Measurements from ENCODE around the gene CRB3.
A peak's percentile ranks its signal among the peaks of the same experiment; 100 is the strongest.

The CRB3 gene

DNA sequence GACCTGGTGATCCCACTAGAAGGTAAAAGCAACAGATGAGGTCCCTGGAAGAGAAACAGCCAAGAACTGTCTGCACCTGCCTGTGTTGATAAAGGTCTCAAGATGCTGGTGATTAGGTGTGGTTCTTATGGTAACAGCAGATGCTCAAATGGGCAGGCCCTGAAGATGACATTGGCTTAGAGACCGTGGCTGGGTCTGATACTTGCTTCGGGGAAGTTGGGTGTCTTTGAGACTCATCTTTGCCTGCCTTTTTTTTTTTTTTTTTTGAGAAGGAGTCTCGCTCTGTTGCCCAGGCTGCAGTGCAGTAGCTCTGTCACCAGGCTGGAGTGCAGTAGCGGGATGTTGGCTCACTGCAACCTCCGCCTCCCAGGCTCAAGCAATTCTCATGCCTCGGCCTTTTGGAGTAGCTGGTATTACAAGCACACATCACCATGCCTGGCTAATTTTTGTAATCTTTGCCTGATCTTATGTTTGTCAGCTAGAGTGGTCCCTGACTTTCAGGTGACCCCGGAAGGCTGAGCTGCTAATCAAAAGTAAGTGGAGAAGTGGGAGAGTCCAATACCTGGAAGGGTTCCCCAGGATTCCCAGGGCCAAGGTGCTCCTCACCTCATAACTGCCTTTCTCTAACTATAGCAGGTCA lies 12.4 kb upstream of the CRB3 start:
- Mint-ChIP-seq H3K4me3 (no peak overlapping the region), H3K9me3 (peaks cover 12% of the 10 kb centered on the region), H3K4me1 (no peaks in the 10 kb centered on the region), H3K27me3 (no peaks in the 10 kb centered on the region), H3K27ac (no peak overlapping the region), H3K36me3 (ENCODE audit: low read depth) (peaks cover 18% of the 10 kb centered on the region)
- no peak for ATAC-seq
- no peak for DNase-seq

DNA sequence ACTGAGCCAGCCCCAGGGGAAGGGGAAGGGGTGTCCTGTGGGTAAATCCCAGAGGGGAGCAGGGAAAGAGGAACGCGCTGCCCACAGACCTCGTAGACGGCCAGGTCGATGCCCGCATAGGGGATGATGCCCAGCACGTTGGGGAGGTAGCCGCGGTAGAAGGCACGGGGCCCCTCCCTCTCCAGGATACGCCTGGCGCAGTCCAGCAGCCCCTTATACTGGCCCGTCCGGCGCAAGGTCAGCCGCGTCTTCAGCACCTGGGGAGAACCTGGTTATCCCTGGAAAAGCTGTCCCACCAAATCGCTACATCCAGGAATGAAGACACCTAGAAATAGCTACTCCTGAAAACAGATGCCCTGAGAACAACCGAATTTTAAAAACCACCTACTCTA lies 11.9 kb upstream of the CRB3 start:
- Mint-ChIP-seq H3K36me3 (ENCODE audit: low read depth) (peaks cover 18% of the 10 kb centered on the region), H3K27me3 (no peaks in the 10 kb centered on the region), H3K27ac (no peak overlapping the region), H3K4me1 (no peaks in the 10 kb centered on the region), H3K9me3 (peaks cover 12% of the 10 kb centered on the region), H3K4me3 (no peak overlapping the region)
- ATAC-seq = no peak
- no peak for DNase-seq

DNA sequence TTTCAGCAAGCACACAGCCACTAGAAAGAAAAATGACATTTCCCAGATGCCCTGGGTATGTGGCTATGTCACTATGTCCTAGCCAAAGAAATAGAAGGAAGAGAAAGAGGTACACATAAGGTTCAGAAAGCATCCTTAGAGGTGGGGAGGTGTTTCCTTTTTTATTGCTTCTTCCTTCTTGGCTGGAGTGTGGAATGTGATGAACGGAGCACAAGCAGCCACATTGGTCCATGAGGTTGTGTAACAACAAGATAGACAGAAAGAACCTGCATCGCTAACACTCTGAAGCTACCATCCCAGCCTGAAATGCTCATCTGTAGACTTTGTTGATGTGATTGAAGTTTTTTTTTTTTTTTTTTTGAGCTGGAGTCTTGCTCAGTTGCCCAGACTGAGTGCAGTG lies 11.2 kb upstream of the CRB3 start:
- peaks cover 12% of the 10 kb centered on the region for H3K9me3 Mint-ChIP-seq
- DNase-seq (no peak), ATAC-seq (no peak)
- no peak overlapping the region for H3K27ac Mint-ChIP-seq
- no peaks in the 10 kb centered on the region for H3K27me3 Mint-ChIP-seq
- no peaks in the 10 kb centered on the region for H3K4me1 Mint-ChIP-seq
- no peak overlapping the region for H3K4me3 Mint-ChIP-seq
- H3K36me3 Mint-ChIP-seq (ENCODE audit: low read depth) = peaks cover 18% of the 10 kb centered on the region

DNA sequence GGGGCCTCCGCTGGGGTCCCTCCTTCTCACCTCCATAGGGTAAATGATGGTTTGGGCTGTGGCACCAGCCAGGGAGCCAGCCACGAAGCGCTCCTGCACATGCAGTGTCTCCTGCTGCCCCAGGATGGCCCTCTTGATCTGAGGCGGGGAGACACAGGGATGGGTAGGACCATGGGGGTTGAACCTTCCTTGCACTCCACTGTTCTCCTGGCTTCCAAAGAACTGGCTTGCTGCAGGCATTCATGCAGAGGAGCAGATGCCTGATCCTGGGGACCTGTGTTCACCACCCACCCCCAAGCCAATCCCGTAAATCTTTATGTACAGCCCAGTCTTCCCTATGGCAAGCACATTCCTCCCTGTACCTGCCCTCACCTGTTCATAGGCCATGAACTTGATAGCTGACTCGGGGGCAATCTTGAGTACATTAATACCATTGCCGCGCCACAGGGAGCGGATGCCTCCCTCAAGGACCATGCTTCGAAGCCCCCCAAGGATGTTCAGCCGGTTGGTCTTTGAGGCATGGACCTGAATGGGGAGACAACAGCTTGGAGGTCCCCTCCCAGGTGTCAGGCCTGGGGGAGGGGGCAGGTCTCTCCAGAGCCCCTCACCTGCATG lies 10.0 kb upstream of the CRB3 start:
- Mint-ChIP-seq H3K4me3 (no peak overlapping the region), H3K27me3 (no peaks in the 10 kb centered on the region), H3K27ac (no peak overlapping the region), H3K4me1 (peaks cover 11% of the 10 kb centered on the region), H3K36me3 (ENCODE audit: low read depth) (peaks cover 18% of the 10 kb centered on the region), H3K9me3 (peaks cover 12% of the 10 kb centered on the region)
- DNase-seq = no peak
- ATAC-seq = no peak

DNA sequence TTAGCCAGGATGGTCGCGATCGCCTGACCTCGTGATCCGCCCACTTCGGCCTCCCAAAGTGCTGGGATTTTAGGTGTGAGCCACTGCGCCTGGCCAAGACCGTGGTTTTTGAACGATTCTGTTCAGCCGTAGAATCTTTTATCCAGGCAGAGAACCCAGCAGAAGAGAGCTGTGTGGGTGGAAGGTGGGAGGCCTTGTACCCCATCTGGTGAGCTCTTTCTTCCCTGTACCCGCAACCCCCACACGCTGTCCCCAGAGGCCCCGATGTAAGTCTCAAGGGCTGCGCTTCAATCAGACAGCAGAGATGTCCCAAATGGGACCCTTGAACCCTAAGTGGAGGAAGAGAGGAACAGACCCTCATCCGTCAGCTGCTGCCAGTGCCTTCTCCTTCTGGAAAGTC lies 8.1 kb upstream of the CRB3 start:
- H3K27me3 Mint-ChIP-seq = no peaks in the 10 kb centered on the region
- ATAC-seq (no peak), DNase-seq (no peak)
- H3K27ac Mint-ChIP-seq = no peak overlapping the region
- H3K4me1 Mint-ChIP-seq = peaks cover 18% of the 10 kb centered on the region
- H3K4me3 Mint-ChIP-seq = no peak overlapping the region
- H3K36me3 Mint-ChIP-seq (ENCODE audit: low read depth) = peaks cover 18% of the 10 kb centered on the region
- H3K9me3 Mint-ChIP-seq = peaks cover 12% of the 10 kb centered on the region

DNA sequence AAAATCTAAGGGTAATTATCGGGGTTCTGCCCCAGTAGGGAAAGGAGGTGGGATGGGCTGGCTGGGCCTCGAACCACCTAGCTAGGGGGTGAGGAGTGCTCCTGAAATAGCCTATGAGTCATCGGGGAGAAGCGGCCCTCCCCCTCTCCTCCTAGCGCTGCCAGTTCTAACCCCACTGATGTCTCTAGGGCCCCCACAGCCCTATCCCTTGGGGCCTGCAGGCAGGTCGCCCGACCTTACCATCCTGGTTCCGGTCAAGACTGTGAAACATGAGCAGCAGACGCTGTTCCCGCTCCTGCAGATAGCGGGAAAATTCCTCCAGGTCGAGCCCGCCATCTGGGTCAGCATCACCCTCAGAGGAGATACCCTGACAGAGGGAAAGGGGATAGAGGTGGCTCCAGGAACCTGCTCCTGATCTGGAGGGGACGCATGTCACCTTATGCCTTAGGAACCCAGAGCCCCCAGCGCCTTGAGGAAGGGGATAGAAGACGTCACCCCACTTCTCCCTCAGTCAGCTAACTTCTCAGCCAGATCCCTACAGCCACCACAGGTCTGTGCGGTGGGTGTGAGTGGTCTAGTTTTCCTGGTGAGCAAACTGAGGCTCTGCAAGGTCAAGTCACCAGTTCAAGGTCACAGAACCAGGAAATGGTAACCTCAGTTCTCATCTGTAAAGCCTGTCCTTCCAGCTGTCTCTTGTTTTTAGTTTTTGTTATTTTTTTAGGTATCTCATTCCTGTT lies 5.9 kb upstream of the CRB3 start:
- DNase-seq = no peak
- H3K4me3 Mint-ChIP-seq = peak overlapping the region; percentile 80
- peaks cover 18% of the 10 kb centered on the region for H3K36me3 Mint-ChIP-seq (ENCODE audit: low read depth)
- ATAC-seq = no peak
- peaks cover 12% of the 10 kb centered on the region for H3K9me3 Mint-ChIP-seq
- H3K27me3 Mint-ChIP-seq = no peaks in the 10 kb centered on the region
- peaks cover 18% of the 10 kb centered on the region for H3K4me1 Mint-ChIP-seq
- no peak overlapping the region for H3K27ac Mint-ChIP-seq

DNA sequence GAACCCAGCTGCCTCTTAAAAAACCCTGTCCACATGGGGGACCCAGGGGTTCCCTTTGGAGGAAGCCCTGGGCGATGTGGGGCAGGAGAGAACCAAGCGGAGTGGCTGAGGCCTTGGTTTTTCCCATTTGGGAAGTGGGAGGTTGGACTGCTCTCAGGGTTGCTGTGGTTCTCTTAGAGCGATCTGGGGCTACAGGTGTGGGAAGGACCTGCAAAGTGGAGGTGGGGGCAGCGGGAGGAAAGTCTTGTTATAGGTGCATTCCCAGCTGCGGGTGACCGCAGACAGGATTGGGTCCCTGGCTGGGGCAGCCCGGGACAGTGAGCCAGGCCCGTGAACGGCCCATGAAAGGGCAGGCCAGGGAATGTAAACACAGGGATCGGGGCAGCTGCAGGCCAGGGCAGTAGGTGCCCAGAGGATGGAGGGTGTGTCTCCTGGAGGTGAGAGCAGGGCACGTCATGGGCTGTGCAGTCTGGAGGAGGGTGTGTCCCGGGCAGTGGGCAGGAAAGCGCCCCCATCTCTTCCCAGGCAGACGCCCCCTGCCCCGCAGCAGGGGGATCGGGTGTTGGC lies 5.3 kb upstream of the CRB3 start:
- H3K9me3 Mint-ChIP-seq = peaks cover 12% of the 10 kb centered on the region
- H3K4me3 Mint-ChIP-seq = peak overlapping the region; percentile 80
- DNase-seq (no peak), ATAC-seq (no peak)
- no peaks in the 10 kb centered on the region for H3K27me3 Mint-ChIP-seq
- peak overlapping the region; percentile 59 for H3K27ac Mint-ChIP-seq
- peaks cover 12% of the 10 kb centered on the region for H3K36me3 Mint-ChIP-seq (ENCODE audit: low read depth)
- H3K4me1 Mint-ChIP-seq = peaks cover 18% of the 10 kb centered on the region

DNA sequence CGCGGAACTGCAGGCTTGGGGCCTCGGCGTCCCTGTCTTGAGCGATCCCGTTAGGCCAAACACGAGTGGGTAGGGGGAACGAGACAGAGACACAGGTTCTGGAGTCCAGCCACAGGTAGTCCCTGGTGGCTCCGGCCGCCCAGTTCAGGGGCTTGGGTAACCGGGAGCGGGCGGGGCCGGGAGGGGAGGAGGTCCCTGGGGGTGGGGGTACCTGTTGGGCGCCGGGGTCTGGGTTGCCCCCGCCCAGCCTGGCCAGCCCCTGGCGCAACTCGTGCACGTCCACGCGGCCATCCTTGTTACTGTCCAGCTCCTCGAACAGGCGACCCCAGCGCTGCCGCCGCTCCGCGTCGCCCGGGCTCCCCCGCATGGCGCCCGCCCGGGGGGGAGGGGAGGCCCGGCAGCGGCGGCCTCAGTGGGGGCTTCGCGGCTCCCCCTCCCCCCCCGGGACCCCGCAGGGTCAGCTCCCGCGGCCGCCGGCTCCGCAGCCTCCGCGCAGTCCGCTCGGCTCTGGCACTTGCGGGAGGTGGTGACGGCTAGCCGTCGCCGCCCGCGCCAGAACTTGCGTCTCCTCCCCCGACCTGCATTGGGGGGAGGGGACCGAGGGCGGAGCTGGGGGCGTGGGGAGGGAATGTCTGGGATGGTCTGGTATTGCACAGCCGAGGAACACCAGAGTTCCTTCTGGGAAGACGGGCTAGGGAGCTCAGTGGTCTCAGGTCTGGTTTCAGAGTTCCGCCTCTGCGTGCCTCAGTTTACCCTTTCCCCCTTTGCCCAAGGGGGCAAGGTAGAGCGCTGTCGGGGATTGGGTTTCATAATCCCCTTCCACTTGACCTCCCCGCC lies 4.6 kb upstream of the CRB3 start, which contains the start of gene SLC25A23:
Gene SLC25A23, minus strand, starts transcription at position 531 of the 837 bp plus-strand sequence. Its CDS starts 164 bp downstream, at position 367.
- Mint-ChIP-seq H3K4me1 (peaks cover 18% of the 10 kb centered on the region), H3K27ac (peak within 1 kb of the TSS; percentile 87), H3K4me3 (peak within 1 kb of the TSS; percentile 89), H3K27me3 (no peaks in the 10 kb centered on the region), H3K9me3 (peaks cover 9% of the 10 kb centered on the region), H3K36me3 (ENCODE audit: low read depth) (peaks cover 12% of the 10 kb centered on the region)
- DNase-seq (peak; percentile 69), ATAC-seq (peak; percentile 26)

DNA sequence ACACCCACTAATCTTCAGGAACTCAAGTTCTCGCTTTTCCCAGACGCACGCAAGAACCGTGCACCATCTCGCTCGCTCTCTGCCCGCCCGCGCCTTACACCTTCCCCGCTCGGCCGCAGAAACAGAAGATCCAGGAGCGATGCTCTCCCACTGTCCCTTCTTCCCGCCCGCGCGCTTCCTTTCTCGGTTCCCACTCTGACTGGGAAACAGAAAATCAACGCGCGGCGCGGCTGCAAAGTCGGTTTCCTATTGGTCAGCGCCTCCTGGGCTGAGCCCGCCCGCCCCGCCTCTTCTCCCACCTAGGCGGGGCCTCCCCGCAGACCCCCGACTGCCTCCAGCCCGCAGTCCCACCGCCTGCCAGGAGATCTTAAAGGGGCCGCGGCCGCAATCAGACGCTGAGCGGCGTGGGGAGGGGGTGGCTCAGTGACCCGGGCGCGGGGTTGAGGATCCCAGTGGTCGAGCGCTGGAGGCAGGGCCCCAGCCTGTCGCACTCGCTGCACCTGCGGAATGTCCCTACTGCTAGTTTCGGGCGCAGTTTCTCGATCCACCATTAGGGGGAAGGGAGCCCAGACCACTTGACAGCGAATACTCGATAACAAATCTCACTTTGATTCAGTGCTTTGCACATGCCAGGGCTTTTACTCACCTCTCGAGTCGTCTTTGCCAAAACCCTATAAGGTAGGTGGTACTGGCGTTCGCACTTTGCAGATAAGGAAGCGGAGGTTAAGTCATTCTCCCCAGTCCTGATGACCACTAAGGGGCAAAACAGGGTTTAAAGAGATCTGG lies 3.8 kb upstream of the CRB3 start:
- Mint-ChIP-seq H3K36me3 (ENCODE audit: low read depth) (peaks cover 4% of the 10 kb centered on the region), H3K9me3 (peaks cover 2% of the 10 kb centered on the region), H3K27ac (peak overlapping the region; percentile 87), H3K4me1 (peaks cover 18% of the 10 kb centered on the region), H3K27me3 (no peaks in the 10 kb centered on the region), H3K4me3 (peak overlapping the region; percentile 89)
- DNase-seq = peak; percentile 98
- ATAC-seq = peak; percentile 87

DNA sequence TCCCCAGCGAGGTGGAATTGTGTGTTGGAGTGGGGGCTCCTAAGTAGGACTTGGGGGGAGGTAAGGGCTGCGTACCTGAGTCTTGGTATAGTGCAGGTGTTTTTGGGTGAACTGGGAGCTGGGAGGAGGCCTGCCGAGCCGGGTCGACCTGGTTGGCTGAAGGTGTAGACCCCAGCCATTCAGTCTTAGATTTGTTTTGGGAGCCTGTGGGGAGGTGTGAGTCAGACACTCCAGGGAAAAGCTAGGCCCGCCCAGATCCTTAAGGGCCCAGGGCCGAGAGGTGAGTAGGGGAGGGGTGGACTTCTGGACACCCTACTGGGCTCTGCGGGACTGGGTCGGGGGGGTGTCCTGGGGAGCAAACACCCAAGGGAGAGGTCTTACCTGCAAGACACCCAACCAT lies 935 bp downstream of the CRB3 start:
- ATAC-seq (no peak), DNase-seq (no peak)
- Mint-ChIP-seq H3K27ac (no peak overlapping the region), H3K36me3 (ENCODE audit: low read depth) (peaks cover 9% of the 10 kb centered on the region), H3K4me1 (peaks cover 4% of the 10 kb centered on the region), H3K9me3 (no peaks in the 10 kb centered on the region), H3K4me3 (no peak overlapping the region), H3K27me3 (no peaks in the 10 kb centered on the region)

DNA sequence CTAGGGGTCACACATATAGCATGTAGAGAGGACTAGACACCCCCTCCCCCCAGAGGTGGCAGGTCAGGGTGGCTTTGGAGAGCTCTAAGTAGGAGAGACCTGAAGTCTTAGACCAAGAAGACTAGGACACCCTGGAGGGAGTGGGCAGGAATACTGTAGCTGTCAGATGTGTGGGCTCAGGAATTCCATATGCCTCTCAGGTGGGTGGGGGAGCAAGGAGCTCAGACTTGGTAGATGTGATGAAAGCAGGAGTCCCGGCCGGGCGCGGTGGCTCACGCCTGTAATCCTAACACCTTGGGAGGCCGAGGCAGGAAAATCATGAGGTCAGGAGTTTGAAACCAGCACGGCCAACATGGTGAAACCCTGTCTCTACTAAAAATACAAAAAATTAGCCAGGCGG lies 1.6 kb downstream of the CRB3 start:
- Mint-ChIP-seq H3K27me3 (no peaks in the 10 kb centered on the region), H3K9me3 (no peaks in the 10 kb centered on the region), H3K36me3 (ENCODE audit: low read depth) (peaks cover 13% of the 10 kb centered on the region), H3K4me1 (no peaks in the 10 kb centered on the region), H3K4me3 (no peak overlapping the region), H3K27ac (no peak overlapping the region)
- no peak for DNase-seq
- ATAC-seq = no peak

DNA sequence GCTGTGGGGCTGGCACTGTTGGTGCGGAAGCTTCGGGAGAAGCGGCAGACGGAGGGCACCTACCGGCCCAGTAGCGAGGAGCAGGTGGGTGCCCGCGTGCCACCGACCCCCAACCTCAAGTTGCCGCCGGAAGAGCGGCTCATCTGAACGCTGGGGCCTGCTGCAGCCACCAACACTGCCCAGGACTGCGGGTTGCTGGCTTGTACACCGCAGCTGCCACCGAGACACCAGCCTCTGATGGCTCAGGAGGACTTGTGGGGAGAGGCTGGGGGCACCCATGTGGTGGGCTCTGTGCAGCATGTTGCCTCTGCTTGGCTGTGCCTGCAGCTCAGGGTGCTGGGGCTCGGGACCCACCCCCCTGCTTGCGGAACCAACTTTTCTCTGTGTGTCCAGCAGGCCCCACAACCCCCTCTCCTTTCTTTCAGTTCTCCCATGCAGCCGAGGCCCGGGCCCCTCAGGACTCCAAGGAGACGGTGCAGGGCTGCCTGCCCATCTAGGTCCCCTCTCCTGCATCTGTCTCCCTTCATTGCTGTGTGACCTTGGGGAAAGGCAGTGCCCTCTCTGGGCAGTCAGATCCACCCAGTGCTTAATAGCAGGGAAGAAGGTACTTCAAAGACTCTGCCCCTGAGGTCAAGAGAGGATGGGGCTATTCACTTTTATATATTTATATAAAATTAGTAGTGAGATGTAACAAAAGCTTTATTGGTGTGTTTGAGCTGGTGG lies 2.6 kb downstream of the CRB3 start:
- Mint-ChIP-seq H3K4me1 (no peaks in the 10 kb centered on the region), H3K9me3 (no peaks in the 10 kb centered on the region), H3K4me3 (no peak overlapping the region), H3K27me3 (no peaks in the 10 kb centered on the region), H3K36me3 (ENCODE audit: low read depth) (peaks cover 17% of the 10 kb centered on the region), H3K27ac (no peak overlapping the region)
- ATAC-seq = no peak
- DNase-seq = no peak

DNA sequence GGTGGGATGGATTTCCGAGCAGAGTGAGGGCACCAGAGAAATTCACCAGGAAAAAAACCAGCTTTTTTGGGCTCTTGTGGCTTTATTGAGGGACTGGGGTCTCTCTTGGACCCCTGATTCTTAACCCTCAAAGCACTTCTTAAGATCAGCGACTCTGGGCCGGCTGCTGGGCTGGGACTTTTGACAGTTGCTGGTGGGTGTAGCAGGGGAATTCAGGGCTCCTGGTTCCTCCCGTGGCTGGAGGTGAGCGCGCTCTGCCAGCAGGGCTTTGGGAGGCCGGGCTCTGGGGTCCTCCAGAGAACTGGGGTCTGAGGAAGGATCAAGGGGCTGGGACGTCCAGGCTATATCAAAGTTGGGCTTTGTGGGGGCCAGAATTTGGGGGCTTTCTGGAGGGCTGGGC lies 3.3 kb downstream of the CRB3 start:
- no peaks in the 10 kb centered on the region for H3K4me1 Mint-ChIP-seq
- no peak overlapping the region for H3K27ac Mint-ChIP-seq

More for the DNA sequence above, 3.3 kb downstream of the CRB3 start:
- peaks cover 19% of the 10 kb centered on the region for H3K36me3 Mint-ChIP-seq (ENCODE audit: low read depth)
- ATAC-seq = no peak
- DNase-seq = no peak
- H3K27me3 Mint-ChIP-seq = no peaks in the 10 kb centered on the region
- H3K4me3 Mint-ChIP-seq = no peak overlapping the region
- H3K9me3 Mint-ChIP-seq = no peaks in the 10 kb centered on the region

All from activated naive CD8-positive, alpha-beta T cell treated with anti-CD3 and anti-CD28 coated beads, Interleukin-2, amount 50 U/mL, for 24 hours (primary cell).